HUES48 (cell line): ENCODE measurements around the gene PAFAH2.

Experiments used
- H3K27ac ChIP-seq: one replicate; pipeline ENCODE4 v1.7.0; 2013; ENCODE audit warnings: low read depth, low read length, inconsistent platforms
- H3K27me3 ChIP-seq: 2 replicates; pipeline ENCODE4 v1.6.1; 2013; ENCODE audit warnings: mild to moderate bottlenecking, low read length; ENCODE audit not compliant: control insufficient read depth, insufficient read depth
- H3K36me3 ChIP-seq: 2 replicates; pipeline ENCODE4 v1.6.1; 2013; ENCODE audit warnings: low read length; ENCODE audit not compliant: control insufficient read depth, insufficient read depth
- H3K4me1 ChIP-seq: 2 replicates; pipeline ENCODE4 v1.6.1; 2013; ENCODE audit warnings: mild to moderate bottlenecking, low read length; ENCODE audit not compliant: control insufficient read depth, insufficient read depth
- H3K4me3 ChIP-seq: 2 replicates; pipeline ENCODE4 v1.5.1; 2013; ENCODE audit warnings: mild to moderate bottlenecking, low read depth, low read length
- H3K9ac ChIP-seq: 2 replicates; pipeline ENCODE4 v1.6.1; 2013; ENCODE audit warnings: mild to moderate bottlenecking, low read depth, low read length, moderate library complexity
- H3K9me3 ChIP-seq: 2 replicates; pipeline ENCODE4 v1.6.1; 2013; ENCODE audit warnings: low read length; ENCODE audit not compliant: control insufficient read depth, insufficient read depth

The PAFAH2 gene

GRCh38 chr1:26038477-26038876 lies 40.6 kb upstream of the PAFAH2 start:
- H3K4me3 ChIP-seq: no peak overlapping the region
- no peak overlapping the region for H3K9ac ChIP-seq
- peaks cover 9% of the 10 kb centered on the region for H3K4me1 ChIP-seq
- no peak overlapping the region for H3K27ac ChIP-seq
- H3K9me3 ChIP-seq: no peaks in the 10 kb centered on the region
- H3K36me3 ChIP-seq: no peaks in the 10 kb centered on the region
- peaks cover 50% of the 10 kb centered on the region for H3K27me3 ChIP-seq

DNA sequence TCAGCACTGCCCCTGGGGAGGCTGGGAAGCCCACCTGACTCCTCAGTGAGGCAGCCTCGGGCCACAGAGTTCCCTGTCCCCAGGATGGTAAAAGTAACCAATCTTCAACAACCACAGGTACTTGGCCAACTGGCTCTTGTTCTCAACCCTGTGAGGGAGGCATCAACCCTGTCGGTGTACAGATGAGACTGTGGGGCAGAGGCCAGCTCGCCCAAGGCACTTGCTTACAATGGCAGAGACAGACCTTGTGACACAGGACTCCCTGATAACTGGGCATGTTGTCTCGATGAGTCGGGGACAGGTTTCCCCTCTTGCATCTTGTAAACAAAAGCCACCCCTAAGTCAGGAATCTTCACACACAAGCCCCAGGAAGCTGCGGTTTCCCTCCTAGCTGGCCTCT lies 40.0 kb upstream of the PAFAH2 start:
- Histone ChIP-seq H3K4me1 (peaks cover 9% of the 10 kb centered on the region), H3K9me3 (no peaks in the 10 kb centered on the region), H3K27ac (no peak overlapping the region), H3K36me3 (no peaks in the 10 kb centered on the region), H3K4me3 (no peak overlapping the region), H3K27me3 (peaks cover 48% of the 10 kb centered on the region), H3K9ac (no peak overlapping the region)

GRCh38 chr1:26036756-26037281 lies 39.0 kb upstream of the PAFAH2 start:
- H3K4me1 ChIP-seq: peaks cover 9% of the 10 kb centered on the region
- H3K27me3 ChIP-seq: peaks cover 42% of the 10 kb centered on the region
- H3K9me3 ChIP-seq: no peaks in the 10 kb centered on the region
- no peak overlapping the region for H3K4me3 ChIP-seq
- no peak overlapping the region for H3K9ac ChIP-seq
- H3K36me3 ChIP-seq: no peaks in the 10 kb centered on the region
- H3K27ac ChIP-seq: no peak overlapping the region

DNA sequence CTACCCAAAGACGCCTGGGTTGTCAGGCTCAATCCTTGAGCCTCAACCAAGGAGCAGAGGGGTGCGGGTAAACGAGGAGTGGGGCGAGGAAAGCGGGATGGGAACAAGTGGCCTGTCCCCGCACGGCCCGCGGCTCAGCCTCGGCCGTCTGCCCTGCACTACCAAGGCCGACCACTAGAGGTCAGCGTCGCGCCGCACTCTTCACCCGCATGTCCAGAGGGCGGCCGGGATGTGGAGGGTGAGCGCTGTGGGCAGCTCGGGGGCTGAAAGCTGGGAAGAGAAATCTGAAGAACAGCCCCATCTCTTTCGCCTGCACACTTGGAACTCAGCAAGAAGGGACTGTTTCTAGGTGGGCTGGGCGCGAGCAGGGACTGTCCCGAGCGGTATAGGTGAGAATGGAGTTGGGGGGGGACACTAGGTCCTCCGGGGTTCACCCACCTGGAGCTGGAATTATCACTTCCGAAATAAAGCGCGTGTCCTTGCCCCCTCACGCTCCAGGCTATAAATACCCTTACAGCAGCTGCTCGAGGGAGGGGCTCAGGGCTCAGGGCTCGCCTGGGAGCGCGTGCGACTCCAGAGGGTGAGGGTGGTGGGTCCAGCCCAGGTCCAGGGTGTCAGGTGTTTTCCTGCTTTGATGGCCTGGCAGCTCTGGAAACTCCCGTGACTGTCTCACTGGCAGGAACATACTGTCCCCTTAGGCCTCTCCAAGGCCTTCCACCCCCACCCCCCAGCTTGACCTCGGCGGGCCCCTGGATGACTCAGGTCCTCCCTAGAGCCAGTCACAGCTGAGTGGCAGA lies 38.3 kb upstream of the PAFAH2 start:
- Histone ChIP-seq H3K9ac (no peak overlapping the region), H3K4me1 (peaks cover 9% of the 10 kb centered on the region), H3K27ac (no peak overlapping the region)

DNA sequence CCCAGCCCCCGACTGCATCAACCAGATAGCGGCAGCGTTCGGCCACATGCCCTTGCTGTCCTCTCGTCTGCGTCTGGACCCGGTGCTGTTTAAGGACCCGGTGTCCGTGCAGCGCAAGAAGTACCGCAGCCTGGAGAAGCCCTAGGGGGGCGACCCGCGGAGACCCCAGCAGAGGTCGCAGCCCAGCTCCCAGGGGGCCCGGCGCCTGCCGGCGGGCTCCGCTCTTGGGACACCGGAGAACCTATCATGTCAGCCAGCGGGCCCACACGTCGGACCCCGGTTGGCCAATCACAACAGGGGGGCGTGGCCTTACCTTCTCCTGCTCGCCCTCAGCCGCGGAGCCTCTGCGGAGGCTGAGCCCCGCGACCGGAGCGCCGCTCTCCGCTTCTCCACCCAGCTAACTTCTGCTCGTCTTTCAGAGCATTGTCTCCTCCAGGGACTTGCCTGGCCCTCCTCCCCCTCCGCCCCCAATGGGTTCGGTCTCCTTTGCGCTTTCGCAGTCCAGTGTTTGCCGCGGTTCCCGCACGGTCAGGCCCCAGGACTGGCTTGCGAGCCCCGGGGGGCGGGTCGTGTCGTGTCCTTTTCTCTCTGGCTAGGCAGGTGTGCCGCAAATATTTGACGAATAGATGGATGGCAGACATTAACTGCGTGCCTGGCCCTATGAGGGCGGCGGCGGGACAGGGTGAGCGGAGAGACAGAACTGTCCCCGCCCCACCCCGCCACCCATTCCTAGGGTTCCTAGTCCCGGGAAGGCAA lies 37.5 kb upstream of the PAFAH2 start:
- H3K36me3 ChIP-seq: no peaks in the 10 kb centered on the region
- H3K4me3 ChIP-seq: peak overlapping the region; percentile 77
- H3K27ac ChIP-seq: no peak overlapping the region
- H3K4me1 ChIP-seq: peaks cover 9% of the 10 kb centered on the region
- no peaks in the 10 kb centered on the region for H3K9me3 ChIP-seq
- no peak overlapping the region for H3K9ac ChIP-seq
- H3K27me3 ChIP-seq: peaks cover 38% of the 10 kb centered on the region

More for the DNA sequence above, 38.3 kb upstream of the PAFAH2 start:
- H3K4me3 ChIP-seq: peak overlapping the region; percentile 77
- peaks cover 38% of the 10 kb centered on the region for H3K27me3 ChIP-seq
- no peaks in the 10 kb centered on the region for H3K36me3 ChIP-seq
- H3K9me3 ChIP-seq: no peaks in the 10 kb centered on the region

DNA sequence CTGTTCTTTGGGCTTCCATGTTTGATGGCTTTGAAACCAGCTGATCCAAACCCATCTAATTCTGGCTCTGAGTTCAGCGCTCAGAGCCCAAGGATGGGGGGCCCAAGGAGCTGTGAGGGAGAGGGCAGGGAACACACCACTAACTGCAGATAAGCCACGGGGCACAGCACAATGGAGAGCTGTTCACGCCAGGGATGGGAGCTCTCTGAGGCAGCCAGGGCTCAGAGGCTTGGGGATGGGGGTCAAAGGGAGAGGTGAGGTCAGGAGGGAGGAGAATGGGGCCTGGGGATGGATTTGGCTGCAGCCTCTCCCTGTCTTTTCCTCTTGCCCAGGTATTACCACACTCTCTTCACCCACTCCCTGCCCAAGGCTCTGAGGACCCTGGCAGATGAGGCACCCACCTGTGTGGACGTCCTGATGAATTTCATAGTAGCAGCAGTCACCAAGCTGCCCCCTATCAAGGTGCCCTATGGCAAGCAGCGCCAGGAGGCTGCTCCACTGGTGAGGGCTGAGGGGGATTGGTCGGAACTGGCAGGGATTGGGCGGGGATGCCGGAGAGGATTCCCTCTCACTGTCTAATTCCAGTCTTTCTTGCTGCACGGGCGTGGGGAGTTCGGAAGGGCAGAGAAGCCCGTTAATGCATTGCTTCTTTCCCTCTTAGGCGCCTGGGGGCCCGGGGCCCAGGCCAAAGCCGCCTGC lies 36.8 kb upstream of the PAFAH2 start:
- Histone ChIP-seq H3K27me3 (peaks cover 38% of the 10 kb centered on the region), H3K4me1 (peaks cover 9% of the 10 kb centered on the region), H3K27ac (no peak overlapping the region), H3K4me3 (peak overlapping the region; percentile 77), H3K36me3 (no peaks in the 10 kb centered on the region), H3K9me3 (no peaks in the 10 kb centered on the region), H3K9ac (no peak overlapping the region)

DNA sequence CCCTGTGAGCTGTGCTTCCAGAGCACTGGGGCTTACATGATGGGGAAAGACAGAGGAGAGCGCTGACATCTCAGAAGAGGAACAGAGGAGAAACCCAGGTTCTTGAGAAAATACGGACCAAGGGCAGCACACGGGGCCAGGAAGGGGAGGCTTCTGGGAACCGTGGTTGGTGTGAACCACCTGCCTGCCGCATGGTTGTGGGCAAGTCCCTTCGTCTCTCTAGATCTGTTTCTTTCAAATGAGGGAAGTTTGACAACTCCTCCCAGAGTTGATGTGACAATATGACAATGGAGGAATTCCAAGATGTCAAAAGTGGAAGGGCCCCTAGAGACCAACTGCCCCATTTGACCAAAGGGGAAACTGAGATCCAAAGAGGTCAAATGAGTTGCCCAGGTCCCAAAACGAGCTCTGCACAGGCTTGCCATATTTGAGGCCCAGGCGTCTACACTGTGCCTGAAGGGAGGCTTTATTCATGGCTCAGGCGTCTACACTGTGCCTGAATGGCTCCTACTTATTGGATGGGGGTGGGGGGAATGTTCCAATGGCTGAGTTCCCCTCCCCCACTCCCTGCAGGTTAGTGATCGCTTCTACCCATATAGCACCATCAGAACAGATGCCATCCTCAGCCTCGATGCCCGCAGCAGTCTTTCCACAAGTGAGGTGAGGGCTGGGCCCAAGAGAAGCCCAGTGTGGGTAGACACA lies 34.9 kb upstream of the PAFAH2 start:
- no peak overlapping the region for H3K27ac ChIP-seq
- no peaks in the 10 kb centered on the region for H3K36me3 ChIP-seq
- peaks cover 9% of the 10 kb centered on the region for H3K4me1 ChIP-seq
- H3K4me3 ChIP-seq: no peak overlapping the region
- peaks cover 34% of the 10 kb centered on the region for H3K27me3 ChIP-seq
- H3K9me3 ChIP-seq: no peaks in the 10 kb centered on the region
- H3K9ac ChIP-seq: no peak overlapping the region

DNA sequence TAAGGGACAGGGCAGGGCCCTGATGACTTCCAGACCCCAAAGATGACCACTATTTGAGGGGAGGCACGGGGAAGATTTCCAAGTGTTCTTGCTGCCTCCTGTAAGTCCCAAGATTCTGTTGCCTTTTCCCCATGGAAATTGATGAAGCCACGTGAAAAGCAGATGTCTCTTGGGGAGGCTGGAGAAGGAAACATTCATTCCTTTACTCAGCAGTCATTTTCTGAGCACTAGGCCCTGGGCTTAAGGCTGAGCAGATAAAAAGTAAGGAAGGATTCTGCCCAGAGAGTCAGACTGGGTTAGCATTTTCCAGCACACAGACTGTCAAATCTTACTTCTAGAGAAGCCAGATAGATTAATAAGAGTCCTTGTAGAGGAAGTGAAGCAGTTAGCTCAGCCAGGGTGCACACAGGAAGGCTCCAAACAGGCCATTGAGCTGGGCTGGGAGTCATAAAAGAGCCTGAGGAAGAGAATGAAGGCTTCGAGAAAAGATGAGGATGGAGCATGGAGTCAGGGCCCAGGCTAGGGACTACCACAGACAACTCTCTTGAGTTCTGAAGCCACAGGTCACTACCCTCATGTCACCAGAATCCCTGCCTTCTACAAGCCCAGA lies 33.9 kb upstream of the PAFAH2 start:
- H3K4me3 ChIP-seq: no peak overlapping the region
- peaks cover 9% of the 10 kb centered on the region for H3K4me1 ChIP-seq
- H3K36me3 ChIP-seq: no peaks in the 10 kb centered on the region
- peaks cover 31% of the 10 kb centered on the region for H3K27me3 ChIP-seq
- no peak overlapping the region for H3K27ac ChIP-seq
- H3K9me3 ChIP-seq: no peaks in the 10 kb centered on the region
- no peak overlapping the region for H3K9ac ChIP-seq

DNA sequence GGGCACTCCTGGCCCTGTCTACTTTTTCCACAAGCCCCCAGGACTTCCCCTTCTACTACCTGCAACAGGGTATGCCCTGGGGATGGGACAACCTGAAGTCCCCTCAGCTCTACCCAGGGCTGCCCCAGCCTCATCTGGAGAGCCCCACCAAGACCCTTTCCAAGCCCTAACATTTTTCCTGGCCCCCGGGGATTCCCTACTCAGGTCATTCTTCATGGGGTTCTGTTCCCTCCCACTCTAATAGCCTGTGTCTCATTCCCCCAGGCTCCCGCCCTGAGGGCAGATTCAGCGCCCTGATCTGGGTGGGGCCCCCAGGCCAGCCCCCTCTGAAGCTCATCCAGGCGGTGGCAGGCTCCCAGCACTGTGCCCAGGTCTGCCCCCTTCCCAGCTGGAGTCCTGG lies 33.3 kb upstream of the PAFAH2 start:
- Histone ChIP-seq H3K9me3 (no peaks in the 10 kb centered on the region), H3K27me3 (peaks cover 26% of the 10 kb centered on the region), H3K27ac (no peak overlapping the region), H3K4me3 (no peak overlapping the region), H3K4me1 (peaks cover 7% of the 10 kb centered on the region), H3K9ac (no peak overlapping the region), H3K36me3 (no peaks in the 10 kb centered on the region)

DNA sequence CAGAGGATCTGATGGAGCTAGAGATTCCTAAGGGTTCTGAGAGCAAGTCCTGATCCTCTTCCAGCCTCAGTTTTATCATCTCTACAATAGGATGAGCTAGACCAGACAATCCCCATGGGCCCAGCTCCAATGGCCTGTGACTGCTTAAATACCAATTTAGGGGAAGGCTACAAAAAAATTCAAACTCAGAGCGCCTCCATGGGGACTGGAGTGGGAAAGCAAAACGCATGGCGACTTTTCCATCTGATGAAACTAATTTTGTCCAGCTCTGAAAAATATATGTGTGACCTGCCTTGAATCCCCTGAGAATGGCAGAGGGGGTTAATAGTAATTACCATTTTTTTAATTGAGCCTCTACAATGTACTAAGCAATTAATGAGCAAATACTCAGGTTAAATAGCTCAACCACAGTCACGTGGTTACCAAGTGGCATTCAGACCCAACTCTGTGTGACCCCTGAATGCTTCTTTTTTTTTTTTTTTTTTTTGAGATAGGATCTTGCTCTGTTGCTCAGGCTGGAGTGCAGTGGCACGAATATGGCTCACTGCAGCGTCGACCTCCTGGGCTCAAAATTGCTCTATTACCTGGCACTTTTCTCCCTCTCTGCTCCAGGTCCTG lies 32.1 kb upstream of the PAFAH2 start:
- peaks cover 5% of the 10 kb centered on the region; the same call in 1 of the 2 replicates for H3K4me1 ChIP-seq
- H3K4me3 ChIP-seq: no peak overlapping the region
- no peaks in the 10 kb centered on the region for H3K36me3 ChIP-seq
- no peak overlapping the region for H3K9ac ChIP-seq
- no peaks in the 10 kb centered on the region for H3K9me3 ChIP-seq
- H3K27ac ChIP-seq: no peak overlapping the region
- H3K27me3 ChIP-seq: peaks cover 24% of the 10 kb centered on the region
